Measurements from ENCODE around the gene TJAP1. TPM values are rescaled to one million over a fixed set of nuclear protein-coding genes. Genes with fewer than 3 reads are reported as not detected.

The TJAP1 gene
- total RNA-seq, 1 experiment from 2014 or later = 78.9 TPM

DNA sequence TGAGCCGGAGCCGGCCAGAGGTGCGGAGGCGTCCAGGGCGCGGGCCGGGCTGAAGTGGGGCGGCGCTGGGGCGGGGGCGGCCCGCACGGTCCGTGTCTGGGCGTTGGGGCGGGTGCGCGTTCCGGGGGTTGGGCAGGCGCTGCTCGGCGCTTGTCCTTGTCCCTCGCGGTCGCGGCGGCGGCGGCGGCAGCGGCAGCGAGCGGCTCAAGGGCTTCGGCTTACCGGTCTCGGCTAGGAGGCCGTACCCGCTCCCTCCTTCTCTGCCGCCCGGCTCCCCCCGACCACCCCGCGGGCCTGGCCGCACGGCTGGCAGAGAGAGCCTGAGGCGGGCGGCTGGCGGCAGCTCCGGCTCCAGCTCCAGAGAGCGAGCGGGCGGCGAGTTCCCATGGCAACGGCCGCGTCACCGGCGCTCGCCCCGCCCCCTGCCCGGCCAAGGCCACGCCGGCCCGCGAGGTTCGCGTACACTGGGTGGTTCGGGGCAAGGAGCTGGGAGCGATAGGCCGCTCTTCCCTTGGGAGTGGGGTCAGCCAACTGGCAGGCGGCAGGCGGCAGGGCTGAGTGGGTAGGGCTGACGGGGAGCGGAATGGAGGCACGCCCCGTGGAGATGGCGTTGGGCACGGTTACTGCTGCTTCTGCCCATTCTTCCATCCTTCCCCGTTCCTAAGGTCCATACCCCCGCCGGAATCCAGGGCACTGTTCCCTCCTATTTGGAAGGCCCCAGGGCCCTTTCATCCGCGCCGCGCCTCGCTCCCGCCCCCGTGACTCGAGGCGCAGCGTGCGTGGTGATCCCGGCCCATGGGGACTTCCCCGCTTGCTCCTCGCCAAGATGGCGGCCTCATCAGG, 32.8 kb downstream of the TJAP1 start, which contains the start of gene LRRC73:
Gene LRRC73 (minus strand): TSS at position 363 of the 843 bp plus-strand sequence. CDS start 561 bp downstream, outside the sequence.
- Mint-ChIP-seq H3K4me1 (ENCODE audit: insufficient read depth, unreplicated experiment) (peaks cover 15% of the 10 kb centered on the region), H3K36me3 (ENCODE audit: insufficient read depth, unreplicated experiment) (peaks cover 49% of the 10 kb centered on the region), H3K9me3 (ENCODE audit: unreplicated experiment) (no peaks in the 10 kb centered on the region), H3K27me3 (ENCODE audit: insufficient read depth, unreplicated experiment) (no peaks in the 10 kb centered on the region), H3K4me3 (ENCODE audit: unreplicated experiment) (peak within 1 kb of the TSS; percentile 63), H3K27ac (ENCODE audit: low read depth, unreplicated experiment) (peak within 1 kb of the TSS; percentile 57)
- ChIA-PET CTCF (interaction anchor here (0.5 to 2.0 kb wide), 8 partner anchors 8 to 637 kb away, joined by 3 to 7 read pairs (median 3); partner anchors contain the start of gene ZNF318), POLR2A (interaction anchor here (0.6 to 1.9 kb wide), 14 partner anchors 8 to 260 kb away, joined by 3 to 16 read pairs (median 4); partner anchors contain the start of genes DLK2, POLH, TJAP1 and VEGFA)
- TF ChIP-seq, protein P1, sequence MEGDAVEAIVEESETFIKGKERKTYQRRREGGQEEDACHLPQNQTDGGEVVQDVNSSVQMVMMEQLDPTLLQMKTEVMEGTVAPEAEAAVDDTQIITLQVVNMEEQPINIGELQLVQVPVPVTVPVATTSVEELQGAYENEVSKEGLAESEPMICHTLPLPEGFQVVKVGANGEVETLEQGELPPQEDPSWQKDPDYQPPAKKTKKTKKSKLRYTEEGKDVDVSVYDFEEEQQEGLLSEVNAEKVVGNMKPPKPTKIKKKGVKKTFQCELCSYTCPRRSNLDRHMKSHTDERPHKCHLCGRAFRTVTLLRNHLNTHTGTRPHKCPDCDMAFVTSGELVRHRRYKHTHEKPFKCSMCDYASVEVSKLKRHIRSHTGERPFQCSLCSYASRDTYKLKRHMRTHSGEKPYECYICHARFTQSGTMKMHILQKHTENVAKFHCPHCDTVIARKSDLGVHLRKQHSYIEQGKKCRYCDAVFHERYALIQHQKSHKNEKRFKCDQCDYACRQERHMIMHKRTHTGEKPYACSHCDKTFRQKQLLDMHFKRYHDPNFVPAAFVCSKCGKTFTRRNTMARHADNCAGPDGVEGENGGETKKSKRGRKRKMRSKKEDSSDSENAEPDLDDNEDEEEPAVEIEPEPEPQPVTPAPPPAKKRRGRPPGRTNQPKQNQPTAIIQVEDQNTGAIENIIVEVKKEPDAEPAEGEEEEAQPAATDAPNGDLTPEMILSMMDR (IDR thresholded peaks at IDR 0.05; ENCODE audit: unreplicated experiment) = no peak
- DNase-seq (ENCODE audit: unreplicated experiment) = peak; percentile 72
- no TSS peak for BruUV-seq (replicated peaks)
- intact Hi-C loops (cut with micrococcal nuclease) = no loop called here

DNA sequence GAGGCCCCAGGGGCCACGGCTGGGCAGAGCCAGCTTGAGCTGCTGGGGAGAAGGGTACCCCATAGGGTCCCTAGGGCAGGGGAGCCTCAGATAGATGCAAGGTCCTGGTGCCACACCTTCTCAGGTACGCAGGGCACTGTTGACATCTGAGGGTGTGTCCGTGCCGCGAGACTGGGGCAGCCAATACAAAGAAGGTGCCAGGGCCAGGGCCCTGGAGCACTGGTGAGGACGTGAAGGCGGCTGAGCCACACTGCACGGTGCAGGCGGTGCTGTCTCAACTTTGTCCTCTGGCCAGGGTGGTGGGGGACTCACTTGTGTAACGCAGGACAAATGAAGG, 33.4 kb downstream of the TJAP1 start:
- TF ChIP-seq, protein P1 (IDR thresholded peaks at IDR 0.05; ENCODE audit: unreplicated experiment) = no peak
- no peaks in the 10 kb centered on the region for H3K27me3 Mint-ChIP-seq (ENCODE audit: insufficient read depth, unreplicated experiment)
- H3K4me3 Mint-ChIP-seq (ENCODE audit: unreplicated experiment) = peak overlapping the region; percentile 63
- peak overlapping the region; percentile 57 for H3K27ac Mint-ChIP-seq (ENCODE audit: low read depth, unreplicated experiment)
- H3K9me3 Mint-ChIP-seq (ENCODE audit: unreplicated experiment) = no peaks in the 10 kb centered on the region
- BruUV-seq (replicated peaks) = no TSS peak
- intact Hi-C loops (cut with micrococcal nuclease) = no loop called here
- CTCF ChIA-PET = interaction anchor here (0.6 to 2.0 kb wide), 3 partner anchors 14 to 283 kb away, joined by 3 to 7 read pairs (median 5); no protein-coding TSS in a partner anchor
- POLR2A ChIA-PET = interaction anchor here (0.6 to 1.9 kb wide), 11 partner anchors 8 to 259 kb away, joined by 3 to 16 read pairs (median 4); partner anchors contain the start of genes ABCC10, DLK2, TJAP1 and VEGFA
- peaks cover 21% of the 10 kb centered on the region for H3K4me1 Mint-ChIP-seq (ENCODE audit: insufficient read depth, unreplicated experiment)
- peaks cover 43% of the 10 kb centered on the region for H3K36me3 Mint-ChIP-seq (ENCODE audit: insufficient read depth, unreplicated experiment)
- no peak for DNase-seq (ENCODE audit: unreplicated experiment)

DNA sequence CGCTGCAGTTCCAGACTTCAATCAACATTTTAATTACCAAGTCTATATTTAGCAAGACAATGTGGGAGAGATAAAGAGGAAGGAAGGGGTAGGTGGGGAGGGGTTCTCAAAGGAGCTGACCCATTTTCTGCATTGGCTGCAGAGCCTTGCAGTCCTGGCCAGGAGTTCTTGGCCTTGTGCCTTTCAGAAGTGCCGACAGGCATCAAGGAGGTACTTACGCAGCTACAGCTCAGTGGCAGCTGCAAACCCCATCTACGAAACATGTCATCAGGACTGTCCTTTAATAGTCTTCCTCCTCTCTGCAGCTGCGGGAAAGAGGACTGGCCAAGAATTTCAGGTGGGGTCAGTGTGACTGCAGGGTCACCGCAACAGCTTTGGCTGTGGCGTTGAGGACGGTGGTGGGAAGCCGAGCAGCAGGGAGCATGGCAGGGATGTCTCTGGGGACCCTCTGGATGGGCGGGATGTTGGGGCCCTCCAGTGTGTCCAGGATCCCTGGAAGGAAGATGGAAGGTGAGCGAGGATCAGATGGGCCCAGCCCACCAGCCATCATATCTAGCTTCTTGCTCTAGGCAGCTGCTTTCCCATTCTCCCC, 34.5 kb downstream of the TJAP1 start:
- peaks cover 36% of the 10 kb centered on the region for H3K36me3 Mint-ChIP-seq (ENCODE audit: insufficient read depth, unreplicated experiment)
- no TSS peak for BruUV-seq (replicated peaks)
- TF ChIP-seq, protein P1 (IDR thresholded peaks at IDR 0.05; ENCODE audit: unreplicated experiment) = no peak
- H3K4me3 Mint-ChIP-seq (ENCODE audit: unreplicated experiment) = no peak overlapping the region
- H3K27ac Mint-ChIP-seq (ENCODE audit: low read depth, unreplicated experiment) = no peak overlapping the region
- POLR2A ChIA-PET = interaction anchor here (0.9 kb wide), 1 partner anchor 84 kb away, joined by 3 read pairs; the partner anchor contains the start of gene ABCC10
- CTCF ChIA-PET = interaction anchor here (0.6 to 2.0 kb wide), 5 partner anchors 15 to 84 kb away, joined by 3 to 7 read pairs (median 3); partner anchors contain the start of gene ABCC10
- intact Hi-C loops (cut with micrococcal nuclease) = no loop called here
- H3K4me1 Mint-ChIP-seq (ENCODE audit: insufficient read depth, unreplicated experiment) = peaks cover 19% of the 10 kb centered on the region
- H3K27me3 Mint-ChIP-seq (ENCODE audit: insufficient read depth, unreplicated experiment) = no peaks in the 10 kb centered on the region
- H3K9me3 Mint-ChIP-seq (ENCODE audit: unreplicated experiment) = no peaks in the 10 kb centered on the region
- DNase-seq (ENCODE audit: unreplicated experiment) = no peak

DNA sequence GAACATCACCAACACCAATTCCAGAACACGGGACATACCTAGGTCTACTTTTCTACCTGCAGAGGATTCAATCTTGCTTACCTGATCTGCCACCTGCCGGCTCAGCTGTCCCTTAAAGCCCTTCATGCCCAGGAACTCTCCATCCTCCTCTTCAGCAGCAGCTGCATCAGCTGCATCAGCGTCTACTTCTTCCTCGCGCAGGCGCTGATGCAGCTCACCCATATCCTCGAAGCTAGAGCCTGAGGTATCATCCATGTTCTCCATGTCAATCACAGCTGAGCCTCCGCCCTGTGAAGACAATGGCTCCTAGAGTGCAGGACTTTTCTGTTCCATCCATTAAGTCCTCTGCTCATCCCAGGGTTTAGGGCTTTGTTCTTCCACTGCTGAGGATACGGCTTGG, 38.4 kb downstream of the TJAP1 start:
- H3K36me3 Mint-ChIP-seq (ENCODE audit: insufficient read depth, unreplicated experiment) = peaks cover 36% of the 10 kb centered on the region
- no peak overlapping the region for H3K4me3 Mint-ChIP-seq (ENCODE audit: unreplicated experiment)
- ChIA-PET CTCF (interaction anchor here (1.1 to 1.9 kb wide), 3 partner anchors 8 to 19 kb away, joined by 4 to 7 read pairs (median 4); no protein-coding TSS in a partner anchor), POLR2A (interaction anchor here (0.5 to 3.8 kb wide), 10 partner anchors 9 to 342 kb away, joined by 3 to 27 read pairs (median 9); partner anchors contain the start of genes ABCC10, DLK2, DNPH1 and POLH)
- intact Hi-C loops (cut with micrococcal nuclease) = loop anchor here (5.0 kb wide), 1 partner anchor 344 kb away; the partner anchor contains the start of gene SRF
- no peaks in the 10 kb centered on the region for H3K27me3 Mint-ChIP-seq (ENCODE audit: insufficient read depth, unreplicated experiment)
- no TSS peak for BruUV-seq (replicated peaks)
- H3K9me3 Mint-ChIP-seq (ENCODE audit: unreplicated experiment) = no peaks in the 10 kb centered on the region
- H3K4me1 Mint-ChIP-seq (ENCODE audit: insufficient read depth, unreplicated experiment) = peaks cover 13% of the 10 kb centered on the region
- TF ChIP-seq, protein P1 (IDR thresholded peaks at IDR 0.05; ENCODE audit: unreplicated experiment) = no peak
- no peak overlapping the region for H3K27ac Mint-ChIP-seq (ENCODE audit: low read depth, unreplicated experiment)
- no peak for DNase-seq (ENCODE audit: unreplicated experiment)
